SK-N-SH treated with all-trans-retinoic acid at 6 μM for 48 hours (cell line): ENCODE measurements around the gene NEDD4.

Source experiments
- ATAC-seq: fragments of 200-7000 bp; cut with Tn5 transposase; 3 replicates; pipeline ENCODE4 v1.9.1; 2020; ENCODE audit warnings: mild to moderate bottlenecking, moderate library complexity
- ARNTL ChIP-seq: fragments of 450-650 bp; formaldehyde crosslinking; IDR thresholded peaks from 2 replicates; pipeline ENCODE4 v1.5.0; 2020; ENCODE audit warnings: low read depth, mild to moderate bottlenecking, moderate library complexity, borderline replicate concordance
- BACH2 ChIP-seq: fragments of 250-450 bp; sonication (Bioruptor Pico); IDR thresholded peaks from 2 replicates; pipeline ENCODE4 v1.9.0; 2021; ENCODE audit warnings: mild to moderate bottlenecking, borderline replicate concordance
- CSDC2 ChIP-seq: fragments of 250-450 bp; sonication (Bioruptor Pico); IDR thresholded peaks from 2 replicates; pipeline ENCODE4 v1.5.0; 2020; ENCODE audit warnings: mild to moderate bottlenecking, moderate library complexity
- ESRRG ChIP-seq: fragments of 250-450 bp; sonication (Bioruptor Pico); IDR thresholded peaks from 2 replicates; pipeline ENCODE4 v1.6.1; 2021; ENCODE audit warnings: mild to moderate bottlenecking
- GLIS3 ChIP-seq: fragments of 250-450 bp; sonication (Bioruptor Pico); IDR thresholded peaks from 2 replicates; pipeline ENCODE4 v1.5.0; 2020; ENCODE audit warnings: mild to moderate bottlenecking, moderate library complexity
- ISL1 ChIP-seq: fragments of 250-450 bp; sonication (Bioruptor Pico); IDR thresholded peaks from 2 replicates; pipeline ENCODE4 v2.1.2; 2022; ENCODE audit warnings: mild to moderate bottlenecking, moderate library complexity
- OSR1 ChIP-seq: fragments of 250-450 bp; sonication (Bioruptor Pico); IDR thresholded peaks from 2 replicates; pipeline ENCODE4 v1.8.0; 2022; ENCODE audit warnings: moderate library complexity, mild to moderate bottlenecking, inconsistent platforms
- PPARA ChIP-seq: fragments of 250-450 bp; sonication (Bioruptor Pico); IDR thresholded peaks from 2 replicates; pipeline ENCODE4 v1.5.0; 2020; ENCODE audit warnings: mild to moderate bottlenecking, borderline replicate concordance
- RARB ChIP-seq: fragments of 250-450 bp; sonication (Bioruptor Pico); IDR thresholded peaks from 2 replicates; pipeline ENCODE4 v1.8.0; 2021; ENCODE audit warnings: mild to moderate bottlenecking, moderate library complexity
- SNAI2 ChIP-seq: fragments of 250-450 bp; sonication (Bioruptor Pico); IDR thresholded peaks from 2 replicates; pipeline ENCODE4 v1.5.0; 2020; ENCODE audit warnings: mild to moderate bottlenecking, moderate library complexity
- TCF4 ChIP-seq: fragments of 250-450 bp; sonication (Bioruptor Pico); IDR thresholded peaks from 2 replicates; pipeline ENCODE4 v1.8.0; 2021; ENCODE audit warnings: mild to moderate bottlenecking, moderate library complexity, borderline replicate concordance
- TOX ChIP-seq: fragments of 250-450 bp; sonication (Bioruptor Pico); IDR thresholded peaks from 2 replicates; pipeline ENCODE4 v1.8.0; 2021; ENCODE audit warnings: mild to moderate bottlenecking, moderate library complexity, borderline replicate concordance
- ZC3H10 ChIP-seq: fragments of 250-450 bp; sonication (Bioruptor Pico); IDR thresholded peaks from 2 replicates; pipeline ENCODE4 v1.5.1; 2021; ENCODE audit warnings: mild to moderate bottlenecking, moderate library complexity
- ZFP3 ChIP-seq: fragments of 250-450 bp; sonication (Bioruptor Pico); IDR thresholded peaks from 2 replicates; pipeline ENCODE4 v1.5.0; 2020; ENCODE audit warnings: mild to moderate bottlenecking, moderate library complexity
- ZFP30 ChIP-seq: fragments of 450-650 bp; formaldehyde crosslinking; IDR thresholded peaks from 2 replicates; pipeline ENCODE4 v1.5.0; 2022; ENCODE audit warnings: mild to moderate bottlenecking, moderate library complexity
- ZNF565 ChIP-seq: fragments of 450-650 bp; formaldehyde crosslinking; conservative IDR thresholded peaks from 2 replicates; pipeline ENCODE4 v1.5.0; 2020; ENCODE audit warnings: low read depth, mild to moderate bottlenecking, moderate library complexity
- ZNF70 ChIP-seq: fragments of 450-650 bp; formaldehyde crosslinking; IDR thresholded peaks from 2 replicates; pipeline ENCODE4 v1.5.0; 2020; ENCODE audit warnings: mild to moderate bottlenecking, moderate library complexity
- ZNF8 ChIP-seq: fragments of 450-650 bp; formaldehyde crosslinking; IDR thresholded peaks from 2 replicates; pipeline ENCODE4 v1.5.0; 2020; ENCODE audit warnings: mild to moderate bottlenecking, moderate library complexity
- TF ChIP-seq, protein P1 (sequence below): fragments of 250-450 bp; sonication (Bioruptor Pico); IDR thresholded peaks from 2 replicates; pipeline ENCODE4 v1.8.0; 2021; ENCODE audit warnings: low read depth, mild to moderate bottlenecking, moderate library complexity, borderline replicate concordance
- TF ChIP-seq, protein P2 (sequence below): fragments of 250-450 bp; sonication (Bioruptor Pico); IDR thresholded peaks from 2 replicates; pipeline ENCODE4 v1.5.1; 2021; ENCODE audit warnings: mild to moderate bottlenecking, moderate library complexity
- TF ChIP-seq, protein P3 (sequence below): fragments of 250-450 bp; sonication (Bioruptor Pico); IDR thresholded peaks from 2 replicates; pipeline ENCODE4 v1.5.0; 2020; ENCODE audit warnings: mild to moderate bottlenecking, moderate library complexity
- TF ChIP-seq, protein P4 (sequence below): fragments of 250-450 bp; sonication (Bioruptor Pico); IDR thresholded peaks from 2 replicates; pipeline ENCODE4 v1.5.1; 2020; ENCODE audit warnings: low read depth, mild to moderate bottlenecking, moderate library complexity
- TF ChIP-seq, protein P5 (sequence below): fragments of 250-450 bp; sonication (Bioruptor Pico); IDR thresholded peaks from 2 replicates; pipeline ENCODE4 v1.8.0; 2020; ENCODE audit warnings: mild to moderate bottlenecking, moderate library complexity, borderline replicate concordance

Gene NEDD4

DNA sequence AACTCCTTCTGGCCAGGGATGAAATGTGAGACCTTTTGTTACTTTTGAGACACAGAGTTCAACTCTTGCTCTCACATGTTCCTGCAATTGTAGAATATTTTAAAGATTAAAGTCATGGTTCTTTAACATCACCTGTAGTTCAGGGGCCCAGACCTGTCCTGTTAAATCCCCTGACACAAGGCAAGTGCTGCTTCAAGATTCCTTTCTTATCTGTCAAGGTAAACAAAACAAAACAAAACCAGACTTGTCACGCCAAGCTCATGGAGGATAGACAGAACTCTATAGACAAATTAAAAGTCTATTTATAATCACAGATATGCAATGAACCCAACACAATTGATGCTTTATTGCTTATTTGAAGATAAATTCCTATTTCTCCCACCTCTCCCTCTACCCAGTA is 48.6 kb upstream of the NEDD4 start:
- ATAC-seq, result no peak
- TF ChIP-seq ZNF8, result no peak
- no peak for TF ChIP-seq ZNF70 (CRISPR knock-in tag)
- TF ChIP-seq BACH2, result no peak
- TF ChIP-seq, protein P1, sequence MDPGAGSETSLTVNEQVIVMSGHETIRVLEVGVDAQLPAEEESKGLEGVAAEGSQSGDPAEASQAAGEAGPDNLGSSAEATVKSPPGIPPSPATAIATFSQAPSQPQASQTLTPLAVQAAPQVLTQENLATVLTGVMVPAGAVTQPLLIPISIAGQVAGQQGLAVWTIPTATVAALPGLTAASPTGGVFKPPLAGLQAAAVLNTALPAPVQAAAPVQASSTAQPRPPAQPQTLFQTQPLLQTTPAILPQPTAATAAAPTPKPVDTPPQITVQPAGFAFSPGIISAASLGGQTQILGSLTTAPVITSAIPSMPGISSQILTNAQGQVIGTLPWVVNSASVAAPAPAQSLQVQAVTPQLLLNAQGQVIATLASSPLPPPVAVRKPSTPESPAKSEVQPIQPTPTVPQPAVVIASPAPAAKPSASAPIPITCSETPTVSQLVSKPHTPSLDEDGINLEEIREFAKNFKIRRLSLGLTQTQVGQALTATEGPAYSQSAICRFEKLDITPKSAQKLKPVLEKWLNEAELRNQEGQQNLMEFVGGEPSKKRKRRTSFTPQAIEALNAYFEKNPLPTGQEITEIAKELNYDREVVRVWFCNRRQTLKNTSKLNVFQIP (CRISPR knock-in tag), result no peak
- TF ChIP-seq, protein P2, sequence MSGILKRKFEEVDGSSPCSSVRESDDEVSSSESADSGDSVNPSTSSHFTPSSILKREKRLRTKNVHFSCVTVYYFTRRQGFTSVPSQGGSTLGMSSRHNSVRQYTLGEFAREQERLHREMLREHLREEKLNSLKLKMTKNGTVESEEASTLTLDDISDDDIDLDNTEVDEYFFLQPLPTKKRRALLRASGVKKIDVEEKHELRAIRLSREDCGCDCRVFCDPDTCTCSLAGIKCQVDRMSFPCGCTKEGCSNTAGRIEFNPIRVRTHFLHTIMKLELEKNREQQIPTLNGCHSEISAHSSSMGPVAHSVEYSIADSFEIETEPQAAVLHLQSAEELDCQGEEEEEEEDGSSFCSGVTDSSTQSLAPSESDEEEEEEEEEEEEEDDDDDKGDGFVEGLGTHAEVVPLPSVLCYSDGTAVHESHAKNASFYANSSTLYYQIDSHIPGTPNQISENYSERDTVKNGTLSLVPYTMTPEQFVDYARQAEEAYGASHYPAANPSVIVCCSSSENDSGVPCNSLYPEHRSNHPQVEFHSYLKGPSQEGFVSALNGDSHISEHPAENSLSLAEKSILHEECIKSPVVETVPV (CRISPR knock-in tag), result no peak
- no peak for TF ChIP-seq ZNF565
- TF ChIP-seq SNAI2 (CRISPR knock-in tag), result no peak
- TF ChIP-seq PPARA (CRISPR knock-in tag), result no peak

DNA sequence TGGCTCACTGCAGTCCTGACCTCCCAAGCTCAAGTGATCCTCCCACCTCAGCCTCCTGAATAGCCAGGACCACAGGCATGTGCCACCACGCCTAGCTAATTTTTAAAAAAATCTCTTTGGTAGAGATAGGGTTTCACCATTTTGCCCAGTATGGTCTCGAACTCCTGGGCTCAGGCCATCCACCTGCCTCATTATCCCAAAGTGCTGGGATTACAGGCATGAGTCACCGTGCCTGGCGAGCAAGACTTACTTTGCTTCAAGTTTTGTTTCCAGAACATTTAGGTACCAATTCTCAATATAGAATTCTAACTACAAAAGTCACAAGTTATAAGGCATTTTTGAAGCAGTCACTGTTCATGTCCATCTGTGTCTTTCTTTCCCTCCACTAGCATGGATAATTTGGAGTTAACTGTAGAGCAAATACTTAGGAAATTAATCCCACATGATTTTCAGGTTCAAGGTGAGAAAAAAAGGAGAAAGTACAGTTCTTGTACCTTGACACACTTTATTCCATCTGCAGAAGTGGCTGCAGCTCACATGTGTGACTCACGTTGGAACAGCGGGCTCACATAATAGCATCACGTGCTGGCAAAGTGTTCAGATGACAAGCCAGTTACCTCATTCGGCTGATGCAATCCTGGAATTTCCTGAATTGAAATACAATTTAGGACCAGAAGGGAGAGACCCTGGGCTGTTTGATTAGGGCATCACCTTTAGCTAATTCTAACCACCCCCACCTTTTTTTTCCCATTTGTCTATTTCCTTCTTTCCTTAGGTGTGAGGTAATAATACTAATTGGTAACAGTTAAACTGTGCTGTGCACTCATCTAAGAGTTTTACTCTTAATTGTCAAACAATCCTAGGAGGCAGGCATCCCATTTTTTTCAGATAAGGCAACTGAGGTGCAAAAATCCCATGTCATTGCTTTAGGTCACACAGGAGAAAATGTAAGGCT is 46.9 kb upstream of the NEDD4 start:
- peak; percentile 87 for ATAC-seq
- TF ChIP-seq CSDC2 (CRISPR knock-in tag) (no peak), ZC3H10 (CRISPR knock-in tag) (no peak), TCF4 (no peak), GLIS3 (CRISPR knock-in tag) (no peak), ESRRG (CRISPR knock-in tag) (no peak), ZNF565 (no peak), ZFP3 (CRISPR knock-in tag) (peak; percentile 60; the same call in 1 of the 2 replicates), OSR1 (no peak), SNAI2 (CRISPR knock-in tag) (peak; percentile 68; the same call in 1 of the 2 replicates), RARB (CRISPR knock-in tag) (no peak), BACH2 (no peak), ZNF70 (CRISPR knock-in tag) (no peak), ARNTL (no peak), PPARA (CRISPR knock-in tag) (no peak), ZFP30 (no peak), ISL1 (CRISPR knock-in tag) (peak; percentile 78), TOX (CRISPR knock-in tag) (no peak), ZNF8 (no peak)
- TF ChIP-seq, protein P3, sequence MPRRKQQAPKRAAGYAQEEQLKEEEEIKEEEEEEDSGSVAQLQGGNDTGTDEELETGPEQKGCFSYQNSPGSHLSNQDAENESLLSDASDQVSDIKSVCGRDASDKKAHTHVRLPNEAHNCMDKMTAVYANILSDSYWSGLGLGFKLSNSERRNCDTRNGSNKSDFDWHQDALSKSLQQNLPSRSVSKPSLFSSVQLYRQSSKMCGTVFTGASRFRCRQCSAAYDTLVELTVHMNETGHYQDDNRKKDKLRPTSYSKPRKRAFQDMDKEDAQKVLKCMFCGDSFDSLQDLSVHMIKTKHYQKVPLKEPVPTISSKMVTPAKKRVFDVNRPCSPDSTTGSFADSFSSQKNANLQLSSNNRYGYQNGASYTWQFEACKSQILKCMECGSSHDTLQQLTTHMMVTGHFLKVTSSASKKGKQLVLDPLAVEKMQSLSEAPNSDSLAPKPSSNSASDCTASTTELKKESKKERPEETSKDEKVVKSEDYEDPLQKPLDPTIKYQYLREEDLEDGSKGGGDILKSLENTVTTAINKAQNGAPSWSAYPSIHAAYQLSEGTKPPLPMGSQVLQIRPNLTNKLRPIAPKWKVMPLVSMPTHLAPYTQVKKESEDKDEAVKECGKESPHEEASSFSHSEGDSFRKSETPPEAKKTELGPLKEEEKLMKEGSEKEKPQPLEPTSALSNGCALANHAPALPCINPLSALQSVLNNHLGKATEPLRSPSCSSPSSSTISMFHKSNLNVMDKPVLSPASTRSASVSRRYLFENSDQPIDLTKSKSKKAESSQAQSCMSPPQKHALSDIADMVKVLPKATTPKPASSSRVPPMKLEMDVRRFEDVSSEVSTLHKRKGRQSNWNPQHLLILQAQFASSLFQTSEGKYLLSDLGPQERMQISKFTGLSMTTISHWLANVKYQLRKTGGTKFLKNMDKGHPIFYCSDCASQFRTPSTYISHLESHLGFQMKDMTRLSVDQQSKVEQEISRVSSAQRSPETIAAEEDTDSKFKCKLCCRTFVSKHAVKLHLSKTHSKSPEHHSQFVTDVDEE (CRISPR knock-in tag), result no peak
- TF ChIP-seq, protein P4, sequence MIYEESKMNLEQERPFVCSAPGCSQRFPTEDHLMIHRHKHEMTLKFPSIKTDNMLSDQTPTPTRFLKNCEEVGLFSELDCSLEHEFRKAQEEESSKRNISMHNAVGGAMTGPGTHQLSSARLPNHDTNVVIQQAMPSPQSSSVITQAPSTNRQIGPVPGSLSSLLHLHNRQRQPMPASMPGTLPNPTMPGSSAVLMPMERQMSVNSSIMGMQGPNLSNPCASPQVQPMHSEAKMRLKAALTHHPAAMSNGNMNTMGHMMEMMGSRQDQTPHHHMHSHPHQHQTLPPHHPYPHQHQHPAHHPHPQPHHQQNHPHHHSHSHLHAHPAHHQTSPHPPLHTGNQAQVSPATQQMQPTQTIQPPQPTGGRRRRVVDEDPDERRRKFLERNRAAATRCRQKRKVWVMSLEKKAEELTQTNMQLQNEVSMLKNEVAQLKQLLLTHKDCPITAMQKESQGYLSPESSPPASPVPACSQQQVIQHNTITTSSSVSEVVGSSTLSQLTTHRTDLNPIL (CRISPR knock-in tag), result peak; percentile 64
- TF ChIP-seq, protein P5, sequence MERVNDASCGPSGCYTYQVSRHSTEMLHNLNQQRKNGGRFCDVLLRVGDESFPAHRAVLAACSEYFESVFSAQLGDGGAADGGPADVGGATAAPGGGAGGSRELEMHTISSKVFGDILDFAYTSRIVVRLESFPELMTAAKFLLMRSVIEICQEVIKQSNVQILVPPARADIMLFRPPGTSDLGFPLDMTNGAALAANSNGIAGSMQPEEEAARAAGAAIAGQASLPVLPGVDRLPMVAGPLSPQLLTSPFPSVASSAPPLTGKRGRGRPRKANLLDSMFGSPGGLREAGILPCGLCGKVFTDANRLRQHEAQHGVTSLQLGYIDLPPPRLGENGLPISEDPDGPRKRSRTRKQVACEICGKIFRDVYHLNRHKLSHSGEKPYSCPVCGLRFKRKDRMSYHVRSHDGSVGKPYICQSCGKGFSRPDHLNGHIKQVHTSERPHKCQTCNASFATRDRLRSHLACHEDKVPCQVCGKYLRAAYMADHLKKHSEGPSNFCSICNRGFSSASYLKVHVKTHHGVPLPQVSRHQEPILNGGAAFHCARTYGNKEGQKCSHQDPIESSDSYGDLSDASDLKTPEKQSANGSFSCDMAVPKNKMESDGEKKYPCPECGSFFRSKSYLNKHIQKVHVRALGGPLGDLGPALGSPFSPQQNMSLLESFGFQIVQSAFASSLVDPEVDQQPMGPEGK (CRISPR knock-in tag), result no peak
- TF ChIP-seq, protein P2 (CRISPR knock-in tag), result no peak
- TF ChIP-seq, protein P1 (CRISPR knock-in tag), result no peak
